HG03460 (cell line): ENCODE results near the gene CCL7.

Experiments used
- ATAC-seq: cut with Tn5 transposase; IDR thresholded peaks from one replicate; pipeline ENCODE4 v1.9.1; 2021; ENCODE audit not compliant: unreplicated experiment

CCL7 gene

DNA sequence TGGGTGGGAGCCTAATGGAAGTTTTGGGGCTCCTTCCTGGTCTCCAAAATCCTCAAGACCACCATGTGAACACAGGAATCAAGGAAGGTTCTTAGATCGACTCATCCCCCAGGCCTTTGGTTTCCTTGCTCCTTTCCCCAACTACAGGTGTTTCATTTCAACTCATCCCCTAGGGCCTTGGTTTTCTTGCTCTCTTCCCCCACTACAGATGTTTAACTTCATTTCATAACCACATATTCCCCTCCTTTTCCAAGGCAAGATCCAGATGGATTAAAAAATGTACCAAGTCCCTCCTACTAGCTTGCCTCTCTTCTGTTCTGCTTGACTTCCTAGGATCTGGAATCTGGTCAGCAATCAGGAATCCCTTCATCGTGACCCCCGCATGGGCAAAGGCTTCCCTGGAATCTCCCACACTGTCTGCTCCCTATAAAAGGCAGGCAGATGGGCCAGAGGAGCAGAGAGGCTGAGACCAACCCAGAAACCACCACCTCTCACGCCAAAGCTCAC, 15.3 kb downstream of the CCL7 start, which contains the start of gene CCL11:
Gene CCL11, plus strand, starts transcription at position 457 of the 507 bp plus-strand sequence. CDS start 67 bp downstream, outside the sequence.
- no peak for ATAC-seq

DNA sequence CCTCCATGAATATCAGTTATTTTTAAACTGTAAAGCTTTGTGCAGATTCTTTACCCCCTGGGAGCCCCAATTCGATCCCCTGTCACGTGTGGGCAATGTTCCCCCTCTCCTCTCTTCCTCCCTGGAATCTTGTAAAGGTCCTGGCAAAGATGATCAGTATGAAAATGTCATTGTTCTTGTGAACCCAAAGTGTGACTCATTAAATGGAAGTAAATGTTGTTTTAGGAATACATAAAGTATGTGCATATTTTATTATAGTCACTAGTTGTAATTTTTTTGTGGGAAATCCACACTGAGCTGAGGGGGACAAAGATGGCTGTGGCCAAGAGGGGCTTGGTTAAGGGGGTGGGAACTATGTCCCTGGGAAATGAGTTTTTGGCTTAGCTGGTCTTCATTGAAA, 17.9 kb downstream of the CCL7 start:
- ATAC-seq: no peak

DNA sequence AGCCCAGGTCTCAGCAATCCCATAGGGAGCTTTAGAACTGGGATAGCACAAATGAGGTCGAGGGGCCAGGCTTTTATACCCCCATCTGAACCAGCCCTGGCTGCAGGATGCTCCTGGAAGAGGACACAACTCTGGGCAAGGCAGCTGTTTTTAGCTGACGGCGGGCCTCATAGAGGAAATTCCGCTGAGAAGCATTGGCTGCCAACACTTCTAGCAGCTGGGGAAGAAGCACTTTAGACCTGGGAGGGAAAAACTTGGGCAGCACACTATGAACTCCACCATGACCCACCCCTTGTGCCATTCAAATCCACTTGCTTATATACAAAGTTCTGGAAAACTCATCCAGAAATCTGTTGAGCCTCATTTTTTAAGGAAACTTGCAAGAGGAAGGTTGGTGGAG, 20.6 kb downstream of the CCL7 start:
- no peak for ATAC-seq

DNA sequence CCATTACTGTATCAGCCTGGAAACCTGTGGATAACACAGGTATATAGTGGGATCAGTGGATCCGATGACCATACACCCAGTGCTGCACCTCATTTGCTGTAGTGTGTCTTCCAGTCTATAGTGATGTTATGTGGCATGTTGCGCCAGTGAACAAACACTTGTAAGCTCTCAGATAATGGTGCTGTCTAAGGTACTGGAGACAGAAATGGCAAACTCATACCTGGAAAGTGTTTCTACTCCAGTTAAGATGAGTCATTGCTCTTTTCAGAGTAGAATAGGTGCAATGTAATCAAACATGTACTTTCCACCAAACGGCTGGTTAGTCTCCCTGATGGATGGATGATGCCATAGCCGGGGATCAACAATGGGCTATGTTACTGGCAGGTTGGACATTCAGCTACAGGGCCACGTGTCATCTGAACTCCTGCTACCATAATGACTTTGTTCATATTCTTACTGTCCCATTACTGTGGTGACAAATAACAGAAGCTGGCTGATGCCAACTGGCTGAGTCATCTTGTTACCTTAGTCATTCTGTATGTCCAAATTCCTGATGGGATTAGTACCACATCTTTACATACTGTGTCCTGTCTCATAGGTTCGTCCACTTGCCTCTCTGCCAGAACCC, 21.8 kb downstream of the CCL7 start:
- ATAC-seq: no peak

DNA sequence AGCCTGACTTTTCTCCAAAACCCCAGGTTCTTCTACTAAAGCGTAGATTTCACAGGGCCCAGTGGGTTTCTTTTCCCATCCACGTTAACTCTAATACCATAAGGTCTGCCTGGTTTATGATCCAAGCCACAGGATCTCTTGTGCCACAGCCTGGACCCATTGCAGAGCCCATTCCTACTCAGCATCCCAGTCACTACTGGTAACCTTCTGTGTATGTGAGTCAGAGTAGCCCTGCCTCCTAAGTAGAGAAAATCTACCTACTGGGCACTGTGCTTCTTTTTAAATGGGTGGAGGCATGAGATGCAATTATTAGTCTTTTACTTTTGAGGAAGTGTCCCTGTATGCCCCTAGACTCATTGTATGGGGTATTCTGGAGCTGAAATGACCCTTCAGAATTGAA, 29.0 kb downstream of the CCL7 start:
- ATAC-seq: no peak

DNA sequence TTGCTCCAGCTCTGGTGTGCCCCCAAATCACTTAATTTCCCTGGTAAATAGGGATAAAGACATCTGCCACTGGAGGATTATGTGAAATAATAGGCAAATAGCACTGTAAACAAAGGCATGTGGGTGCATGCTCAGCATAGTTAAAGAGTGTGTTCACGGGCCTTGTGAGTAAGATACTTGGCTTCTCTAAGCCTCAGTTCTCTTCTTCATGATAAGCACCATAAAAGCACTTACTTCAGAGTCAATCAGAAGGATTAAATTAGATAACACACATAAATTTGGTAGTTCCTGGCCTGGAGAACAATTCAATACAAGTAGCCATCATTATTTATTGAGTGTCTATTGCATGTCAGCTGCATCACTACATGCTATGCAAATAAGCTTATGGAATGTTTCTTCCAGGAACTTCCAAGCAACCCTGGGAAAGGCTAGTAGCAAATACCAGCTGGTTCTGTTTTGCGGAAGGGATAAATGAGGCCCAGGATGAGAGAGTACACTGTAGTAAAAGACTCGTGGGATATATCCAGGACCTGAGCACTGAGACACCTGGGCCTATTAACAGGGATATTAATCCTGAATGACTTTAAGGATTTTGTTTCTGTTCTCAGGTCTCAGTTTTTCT, 30.0 kb downstream of the CCL7 start:
- no peak for ATAC-seq

DNA sequence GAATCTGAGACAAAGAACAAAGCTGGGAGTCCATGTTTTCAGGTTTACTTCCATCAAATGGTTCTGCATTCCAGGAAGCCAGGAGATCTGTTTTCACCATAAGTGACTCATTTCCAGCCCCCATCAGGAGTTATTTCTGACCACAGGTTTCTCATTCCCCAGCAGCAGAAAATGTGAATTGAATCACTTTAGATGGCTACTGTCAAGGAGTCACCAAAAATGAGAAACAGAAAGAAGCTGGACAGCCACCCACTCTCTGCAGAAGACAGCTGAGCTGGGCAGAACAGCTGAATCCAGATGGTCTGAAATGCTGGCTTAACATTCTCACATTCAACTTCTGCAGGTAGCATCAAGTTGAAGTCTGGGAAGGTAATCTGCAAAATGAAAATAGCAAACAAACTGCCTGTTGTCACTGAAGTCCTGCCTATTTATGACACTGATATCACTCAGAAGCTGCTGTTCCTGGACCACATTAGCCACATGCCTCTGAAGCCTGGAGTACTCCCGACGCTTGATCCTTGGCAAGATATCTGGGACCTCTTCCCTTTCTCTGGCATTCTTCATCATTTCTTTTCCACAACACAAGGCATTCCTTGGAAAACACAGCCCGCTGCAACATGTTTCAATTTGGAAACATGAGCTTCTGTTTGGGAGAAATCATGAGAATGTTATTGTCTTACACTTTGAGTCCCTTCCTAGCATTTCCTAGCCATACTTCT, 30.8 kb downstream of the CCL7 start:
- no peak for ATAC-seq

DNA sequence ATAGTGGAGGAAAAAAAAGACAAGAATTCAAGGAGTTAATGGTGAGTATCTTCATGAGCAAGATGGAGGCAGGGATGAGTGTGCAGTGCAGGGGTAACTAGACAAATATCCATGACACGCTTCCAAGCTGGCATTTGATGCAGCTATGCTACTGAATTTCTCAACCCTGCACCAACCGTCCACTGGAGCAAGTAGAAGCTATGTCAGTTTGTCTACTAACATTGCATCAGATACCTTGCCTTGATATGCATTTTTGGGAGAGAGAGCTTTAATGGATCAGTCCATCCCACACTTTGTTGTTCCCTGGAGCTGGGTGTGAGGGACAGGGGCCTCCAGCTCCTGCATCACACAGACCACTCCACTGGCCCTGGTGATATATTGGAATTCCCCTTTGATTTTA, 32.0 kb downstream of the CCL7 start:
- ATAC-seq: no peak

DNA sequence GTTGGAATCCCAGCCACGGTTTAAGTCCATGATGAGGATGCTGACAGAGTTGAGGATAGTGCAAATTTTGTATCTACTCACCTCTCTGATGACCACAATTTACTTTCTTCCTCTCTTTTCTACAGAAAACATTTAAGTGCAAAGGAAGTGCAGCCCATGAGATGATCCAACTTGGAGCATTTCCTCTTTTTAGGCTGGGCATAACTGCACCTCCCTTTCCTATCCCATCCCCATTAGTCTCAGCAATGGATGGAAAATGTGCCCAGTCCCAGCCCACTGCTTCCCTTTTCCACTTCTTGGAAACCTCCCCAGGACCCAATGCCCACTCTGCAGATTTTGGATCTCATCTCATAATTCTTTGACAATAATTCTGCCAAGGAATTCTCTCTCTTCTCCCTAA, 32.6 kb downstream of the CCL7 start:
- ATAC-seq: no peak

DNA sequence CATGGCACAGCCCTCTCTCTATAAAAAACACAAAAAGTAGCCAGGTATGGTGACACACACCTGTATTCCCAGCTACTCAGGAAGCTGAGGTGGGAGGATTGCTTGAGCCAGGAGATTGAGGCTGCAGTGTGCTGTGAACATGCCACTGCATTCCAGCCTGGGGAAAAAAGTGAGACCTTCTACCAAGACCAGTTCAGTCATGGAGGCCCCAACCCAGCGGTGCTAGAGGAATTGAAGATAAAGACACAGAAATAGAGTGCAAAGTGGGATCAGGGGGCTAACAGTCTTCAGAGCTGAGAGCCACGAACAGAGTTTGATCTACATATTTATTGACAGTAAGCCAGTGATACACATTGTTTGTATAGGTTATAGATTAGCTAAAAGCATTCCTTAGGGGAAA, 33.6 kb downstream of the CCL7 start:
- ATAC-seq: no peak

DNA sequence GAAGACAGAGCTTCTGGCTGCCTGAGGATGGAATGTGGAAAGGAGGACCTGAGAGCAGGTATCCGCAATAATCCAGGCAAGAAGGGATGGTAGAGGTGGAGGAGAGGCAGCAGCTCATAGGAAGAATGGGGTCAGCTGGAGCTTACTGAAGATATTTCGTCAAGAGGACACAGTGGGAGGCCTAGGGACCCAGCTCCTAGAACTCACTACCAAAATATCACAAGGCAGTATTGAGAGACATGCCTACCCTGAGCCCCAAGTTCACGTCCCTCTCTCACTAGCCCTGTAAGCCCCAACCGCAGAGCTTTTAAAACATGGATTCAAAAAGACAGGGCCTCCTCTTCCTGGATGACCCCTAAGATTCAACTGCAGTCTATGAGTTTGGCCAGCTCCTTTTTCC, 35.0 kb downstream of the CCL7 start:
- no peak for ATAC-seq

DNA sequence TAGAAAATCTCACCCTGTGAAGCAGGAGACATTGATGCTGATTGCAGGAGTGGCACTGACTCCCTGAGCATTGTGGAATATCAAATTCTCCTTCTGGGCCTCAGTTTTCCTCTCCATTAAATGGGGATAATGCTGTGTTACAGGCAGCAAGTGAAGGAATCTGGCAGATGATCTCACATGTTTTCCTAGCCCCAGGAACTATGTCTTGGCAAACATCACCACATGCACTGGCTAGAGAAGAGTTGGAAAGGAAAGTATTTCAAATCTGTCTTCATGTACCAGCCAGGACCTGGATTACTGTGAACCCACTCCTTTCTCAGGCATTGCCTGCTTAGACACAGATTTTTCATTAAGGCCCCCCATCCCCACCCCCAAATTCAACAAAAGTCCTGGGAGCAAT, 35.6 kb downstream of the CCL7 start:
- no peak for ATAC-seq

DNA sequence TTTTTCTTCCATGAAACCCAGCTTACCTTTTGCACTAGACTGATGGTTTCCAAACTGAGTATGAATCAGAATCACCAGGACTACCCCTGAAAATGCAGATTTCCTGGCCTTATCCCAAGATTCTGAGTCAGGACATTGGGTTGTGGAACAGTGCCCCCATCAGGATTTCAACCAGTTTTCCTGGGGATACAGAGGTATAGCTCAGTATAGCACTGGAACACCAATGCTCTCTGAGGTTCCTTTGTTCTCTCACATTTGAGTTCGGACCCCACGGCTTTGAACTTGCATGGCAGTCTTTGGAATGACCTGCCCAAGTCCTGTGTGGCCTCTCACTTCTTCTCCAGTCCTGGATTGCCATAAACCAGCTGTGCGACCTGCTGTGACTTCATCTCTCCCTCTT, 36.4 kb downstream of the CCL7 start:
- no peak for ATAC-seq

DNA sequence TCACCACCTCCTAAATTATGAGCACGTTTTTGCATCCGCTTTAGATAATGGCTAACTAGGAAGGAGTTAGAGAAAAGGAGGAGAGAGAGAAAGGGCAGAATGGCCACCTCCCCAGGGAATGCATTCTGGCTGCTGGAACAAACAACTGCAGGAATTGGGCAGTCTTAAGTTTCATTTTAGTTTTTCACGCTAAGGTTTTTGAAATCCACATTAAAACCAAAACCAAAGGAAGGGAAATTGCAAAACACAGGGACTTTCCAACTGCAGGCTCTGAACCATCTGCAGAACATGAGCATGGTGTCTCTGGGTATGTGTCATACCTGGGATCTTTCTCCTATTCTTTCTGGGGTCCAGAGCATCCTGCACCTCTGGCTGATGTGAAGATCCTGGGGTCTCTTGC, 37.1 kb downstream of the CCL7 start:
- no peak for ATAC-seq

DNA sequence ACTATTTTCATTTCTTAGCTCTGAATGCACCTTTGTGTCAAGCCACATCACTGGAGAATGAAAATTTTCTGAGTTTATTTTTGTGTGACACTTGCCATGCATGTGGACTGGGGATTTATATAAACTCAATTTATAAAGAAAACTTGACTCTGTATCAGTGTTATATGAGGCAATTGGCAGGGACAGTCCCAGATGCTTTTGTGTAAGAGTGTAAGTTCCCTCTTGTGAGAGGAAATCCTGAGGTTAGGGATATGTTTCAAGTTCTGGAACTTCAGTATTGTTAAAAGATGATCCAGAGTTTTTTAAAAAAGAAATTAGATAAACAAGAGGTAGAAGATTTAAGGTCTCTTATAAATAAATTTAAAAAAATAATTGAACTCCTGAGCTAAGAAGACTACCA, 38.4 kb downstream of the CCL7 start:
- ATAC-seq: no peak

DNA sequence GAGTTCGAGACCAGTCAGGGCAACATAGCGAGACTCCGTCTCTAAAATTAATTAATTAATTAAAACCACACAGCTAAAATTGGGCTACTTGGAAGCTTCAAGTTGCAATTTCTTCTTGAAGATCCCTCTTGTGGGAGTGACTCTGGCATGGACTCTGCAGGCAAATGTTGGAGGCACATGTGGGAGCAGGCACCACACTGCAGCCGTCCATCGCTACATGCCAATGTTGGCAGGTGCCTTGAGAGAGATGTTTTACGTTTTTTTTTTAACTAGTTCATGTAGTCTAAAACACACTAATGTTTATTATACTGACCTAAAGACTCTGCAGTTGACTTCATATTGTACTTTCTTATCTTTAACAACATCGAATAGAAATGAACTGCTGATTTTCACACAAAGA, 41.3 kb downstream of the CCL7 start:
- no peak for ATAC-seq

DNA sequence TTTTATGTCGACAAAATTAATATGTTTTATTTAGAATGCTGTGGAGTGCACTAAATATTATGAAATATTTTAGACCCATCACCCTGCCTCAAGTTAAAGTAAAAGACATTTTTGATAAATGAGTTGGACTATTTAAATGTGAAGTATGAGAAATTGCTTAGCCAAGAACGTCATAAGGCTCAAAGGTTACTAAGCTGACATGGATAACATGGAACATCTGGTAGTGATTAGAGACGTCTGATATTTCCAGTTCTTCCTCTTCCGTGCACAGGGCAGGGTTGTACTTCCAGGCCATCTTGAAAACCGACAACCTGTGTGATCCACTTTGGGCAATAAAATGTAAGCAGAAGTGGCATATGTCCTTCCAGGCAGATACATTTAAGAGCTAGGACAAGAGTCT, 42.1 kb downstream of the CCL7 start:
- no peak for ATAC-seq

DNA sequence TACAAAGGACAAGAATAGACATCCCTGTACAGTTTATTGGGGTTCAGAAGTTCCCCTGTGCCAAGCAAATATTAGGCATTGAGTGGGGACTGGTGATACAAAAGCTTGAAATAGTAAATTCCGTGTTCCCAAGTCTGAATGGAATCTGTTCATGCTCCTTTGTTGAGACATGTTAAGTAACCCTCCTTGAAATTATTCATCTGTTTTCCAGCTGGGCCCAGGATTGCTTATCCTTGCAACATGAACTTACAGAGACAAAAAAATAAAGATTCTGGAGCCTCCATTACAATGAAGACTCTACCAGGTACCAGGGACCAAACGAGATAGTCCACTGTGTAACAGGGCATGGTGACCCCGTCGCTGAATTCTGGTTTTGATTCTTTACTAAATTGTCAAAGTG, 43.1 kb downstream of the CCL7 start:
- no peak for ATAC-seq

DNA sequence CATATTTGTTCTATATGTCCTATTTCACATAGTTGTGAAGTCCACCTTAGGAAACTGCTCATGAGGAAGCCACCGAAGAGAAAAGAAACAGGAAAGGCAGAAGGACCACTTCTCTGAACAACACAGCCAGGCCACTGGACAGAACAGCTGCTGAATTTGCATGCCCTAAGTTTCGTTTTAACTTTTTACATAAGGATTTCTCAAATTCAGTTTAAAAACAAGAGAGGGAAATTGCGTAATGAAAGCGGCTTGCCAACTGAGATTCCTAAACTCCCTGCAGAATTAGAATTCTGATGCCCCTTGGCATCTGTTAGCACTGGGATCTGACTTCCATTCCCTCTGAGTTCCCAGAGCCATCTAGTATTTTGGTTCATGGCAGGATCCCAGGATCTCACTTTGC, 44.3 kb downstream of the CCL7 start:
- ATAC-seq: no peak

DNA sequence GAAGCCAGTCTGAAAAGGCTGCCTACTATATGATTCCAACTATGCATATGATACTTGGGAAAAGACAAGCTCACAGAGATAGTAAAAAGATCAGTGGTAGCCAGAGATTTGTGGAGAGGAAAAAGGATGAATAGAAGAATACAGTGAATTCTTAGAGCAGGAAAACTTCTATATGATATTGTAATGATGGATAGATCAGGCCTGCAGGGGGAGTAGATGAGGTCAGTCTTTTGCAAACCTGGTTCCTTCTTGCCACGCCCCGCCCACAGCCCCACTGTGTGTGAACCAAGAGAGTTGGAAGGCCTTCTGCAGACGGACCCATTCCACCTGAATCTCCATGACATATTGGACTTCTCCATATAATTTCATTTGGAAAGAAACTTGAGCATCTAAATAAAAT, 48.5 kb downstream of the CCL7 start:
- no peak for ATAC-seq

DNA sequence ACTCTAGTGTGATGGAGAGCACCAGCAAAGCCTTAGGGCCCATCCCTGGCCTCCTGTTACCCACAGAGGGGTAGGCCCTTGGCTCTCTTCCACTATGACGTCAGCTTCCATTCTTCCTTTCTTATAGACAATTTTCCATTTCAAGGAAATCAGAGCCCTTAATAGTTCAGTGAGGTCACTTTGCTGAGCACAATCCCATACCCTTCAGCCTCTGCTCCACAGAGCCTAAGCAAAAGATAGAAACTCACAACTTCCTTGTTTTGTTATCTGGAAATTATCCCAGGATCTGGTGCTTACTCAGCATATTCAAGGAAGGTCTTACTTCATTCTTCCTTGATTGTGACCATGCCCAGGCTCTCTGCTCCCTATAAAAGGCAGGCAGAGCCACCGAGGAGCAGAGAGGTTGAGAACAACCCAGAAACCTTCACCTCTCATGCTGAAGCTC, 49.0 kb downstream of the CCL7 start, which contains the start of gene CCL8:
Gene CCL8, plus strand, starts transcription at position 397 of the 445 bp plus-strand sequence. CDS start 67 bp downstream, outside the sequence.
- no peak for ATAC-seq
